ENCODE results near the gene POLDIP3. TPM values are rescaled to one million over a fixed set of nuclear protein-coding genes. Genes with fewer than 3 reads are reported as not detected.

Gene POLDIP3
- total RNA-seq, 1 donor from 2014 or later = 45.9 TPM

DNA sequence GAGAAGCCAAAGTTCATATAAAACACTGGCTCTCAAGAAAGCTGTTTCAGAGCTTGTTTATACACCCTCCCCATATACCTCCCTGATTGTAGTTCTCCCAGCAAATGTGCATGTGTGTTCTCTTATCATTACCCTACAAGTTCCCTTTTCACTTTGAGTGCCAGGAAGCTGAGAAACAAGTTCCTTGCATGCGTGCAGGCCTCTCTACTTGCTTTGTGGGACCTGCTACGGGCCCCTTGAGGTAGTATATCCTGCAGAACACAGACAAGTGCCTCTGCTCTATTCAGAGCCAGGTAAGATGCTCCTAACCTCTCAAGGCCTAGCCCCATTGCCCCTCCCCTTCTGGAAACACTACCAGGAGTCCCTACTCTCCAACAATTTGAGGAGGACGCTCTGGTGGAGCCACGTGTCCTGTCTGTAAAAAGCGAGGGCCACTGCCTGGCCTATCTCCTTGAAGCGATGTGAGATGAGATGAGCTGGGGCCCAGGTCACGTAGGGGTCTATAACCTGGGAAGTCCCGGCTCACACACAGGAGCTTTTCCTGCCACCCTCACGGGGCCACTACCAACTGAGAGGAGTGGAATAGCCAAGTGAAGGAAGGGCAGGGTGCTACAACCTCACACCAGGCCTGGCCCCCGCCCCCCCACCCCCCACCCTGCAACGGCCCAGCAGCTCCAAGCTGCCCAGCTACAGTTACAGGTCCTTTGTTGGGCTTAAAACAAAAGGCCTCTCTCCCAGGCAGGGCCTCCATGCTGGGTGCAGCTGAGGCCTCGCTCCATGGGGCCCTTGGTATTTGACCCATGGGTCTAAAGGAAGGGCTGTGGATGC, 28.3 kb upstream of the POLDIP3 start:
- DNase-seq (ENCODE audit: low read depth) = no peak

- DNase-seq (ENCODE audit: low read depth) = no peak
Measured at GRCh38 chr22:42641801-42642413, 27.2 kb upstream of the POLDIP3 start.

- DNase-seq (ENCODE audit: low read depth) = no peak
Measured at GRCh38 chr22:42639541-42640241, 25.0 kb upstream of the POLDIP3 start.

- DNase-seq (ENCODE audit: low read depth) = no peak
Measured at GRCh38 chr22:42637555-42637954, 22.9 kb upstream of the POLDIP3 start.

DNA sequence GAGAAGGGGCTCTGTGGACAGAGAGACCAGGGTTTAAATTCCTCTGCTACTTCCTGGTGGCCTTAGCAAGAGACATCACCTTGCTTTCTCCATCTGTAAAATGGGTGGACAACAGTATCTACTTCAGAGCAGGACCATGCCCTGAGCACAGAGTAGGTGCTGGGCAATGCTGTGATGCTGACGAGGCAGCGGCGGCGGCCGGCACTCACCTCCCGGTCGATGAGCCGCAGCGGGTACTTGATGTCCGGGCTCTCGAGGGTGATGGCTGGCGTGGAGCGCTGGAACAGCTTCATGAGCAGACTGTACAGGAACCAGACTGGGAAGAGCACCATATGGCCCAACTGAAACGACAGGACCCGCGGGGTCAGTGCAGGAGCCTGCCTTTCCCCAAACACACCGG, 21.8 kb upstream of the POLDIP3 start:
- no peak for DNase-seq (ENCODE audit: low read depth)

DNA sequence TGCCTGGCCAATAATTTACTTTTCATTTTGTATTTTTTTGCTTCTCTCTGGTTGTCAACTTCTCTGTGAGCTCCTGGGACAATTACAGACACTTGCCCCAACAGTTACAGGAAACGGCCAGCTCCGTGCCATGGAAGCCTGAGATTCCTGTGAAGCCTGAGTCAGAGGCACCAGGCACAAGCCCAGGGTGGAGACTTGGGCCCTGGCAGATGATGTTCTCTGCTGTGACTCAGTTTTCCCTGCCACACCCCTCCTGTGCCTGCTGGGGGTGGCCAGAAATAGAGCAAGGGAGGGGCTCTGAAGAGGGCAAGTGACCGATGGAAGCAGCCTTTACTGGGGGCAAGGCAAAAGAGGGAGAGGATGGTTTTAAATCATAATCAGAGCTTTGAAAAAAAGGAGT, 20.8 kb upstream of the POLDIP3 start:
- DNase-seq (ENCODE audit: low read depth) = peak; percentile 95

DNA sequence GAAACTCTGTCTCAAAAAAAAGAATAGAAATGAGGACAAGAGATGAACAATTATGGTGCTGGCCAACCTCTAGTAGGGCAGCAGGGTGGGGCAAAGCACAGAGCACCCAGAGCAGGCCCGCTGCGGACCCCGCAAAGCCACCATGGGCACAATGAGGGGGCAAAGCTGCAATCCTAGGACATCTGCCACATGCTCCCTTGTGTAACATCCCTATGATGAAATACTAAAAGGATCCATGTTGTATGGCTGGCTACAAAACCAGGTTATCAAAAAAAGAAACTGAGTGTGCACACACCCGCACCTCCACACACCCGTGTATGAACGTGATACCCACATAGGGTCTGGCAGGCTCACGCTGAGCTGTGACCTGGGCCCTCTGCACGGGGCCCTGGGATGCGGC, 18.3 kb upstream of the POLDIP3 start:
- DNase-seq (ENCODE audit: low read depth) = no peak

DNA sequence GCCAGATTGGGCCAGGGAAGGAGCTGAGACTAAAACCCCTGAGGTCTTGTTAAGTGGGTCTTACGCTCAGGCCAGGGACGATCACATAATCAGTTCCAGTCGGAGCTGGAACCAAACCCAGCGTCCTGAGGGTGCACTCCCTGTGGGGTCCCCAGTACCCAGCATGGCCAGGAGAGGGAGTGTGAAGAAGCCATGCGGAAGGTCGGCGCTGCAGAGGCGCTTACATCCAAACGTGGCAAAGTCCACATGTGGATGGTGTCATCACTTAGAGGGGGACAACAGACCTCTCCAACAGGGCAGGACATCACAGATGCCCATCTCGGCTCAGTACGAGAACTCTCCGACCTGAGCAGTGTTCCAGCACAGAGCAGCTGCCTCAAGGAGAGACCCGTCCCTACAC, 17.4 kb upstream of the POLDIP3 start:
- DNase-seq (ENCODE audit: low read depth) = no peak

- DNase-seq (ENCODE audit: low read depth) = no peak
Measured at GRCh38 chr22:42630901-42631602, 16.4 kb upstream of the POLDIP3 start.

DNA sequence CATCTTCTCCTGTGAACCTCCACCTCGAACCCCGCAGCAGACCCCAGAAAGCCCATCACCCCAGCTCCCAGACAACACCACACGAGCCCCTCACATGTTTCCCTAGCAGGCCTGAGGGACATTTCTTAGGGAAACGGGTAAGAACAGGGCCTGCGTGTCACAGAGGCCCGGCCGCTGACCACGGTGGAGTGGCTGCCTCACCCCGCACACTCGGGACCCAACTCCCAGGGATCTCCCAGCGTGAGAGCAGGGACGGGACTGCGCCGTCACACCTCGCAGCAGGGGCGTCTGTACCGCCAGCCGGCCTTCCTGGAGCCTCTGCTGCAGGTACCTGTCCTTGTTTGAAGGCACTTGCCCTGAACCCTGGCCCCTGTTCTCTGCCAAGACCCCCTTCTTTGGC, 15.5 kb upstream of the POLDIP3 start:
- DNase-seq (ENCODE audit: low read depth) = no peak

DNA sequence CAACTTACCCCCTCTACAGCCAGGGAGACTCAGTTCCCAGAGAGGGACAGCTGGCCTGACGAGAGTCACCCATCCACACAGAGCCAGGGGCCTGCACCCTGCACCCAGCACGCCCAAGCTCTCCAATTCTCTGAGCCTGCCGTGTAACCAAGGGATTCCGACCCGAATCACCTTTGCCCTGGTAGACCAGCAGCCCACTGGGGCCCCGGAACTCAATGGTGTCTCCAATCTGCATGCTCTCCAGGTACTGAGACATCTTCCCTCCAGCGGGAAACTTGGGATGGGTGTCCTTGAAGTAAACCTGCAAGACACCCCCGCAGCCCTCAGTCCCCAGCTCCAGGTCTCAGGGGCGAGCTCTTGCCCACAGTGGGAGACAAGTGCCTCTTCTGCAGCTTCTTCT, 13.3 kb upstream of the POLDIP3 start:
- DNase-seq (ENCODE audit: low read depth) = no peak

- DNase-seq (ENCODE audit: low read depth) = no peak
Measured at GRCh38 chr22:42626951-42627625, 12.4 kb upstream of the POLDIP3 start.

DNA sequence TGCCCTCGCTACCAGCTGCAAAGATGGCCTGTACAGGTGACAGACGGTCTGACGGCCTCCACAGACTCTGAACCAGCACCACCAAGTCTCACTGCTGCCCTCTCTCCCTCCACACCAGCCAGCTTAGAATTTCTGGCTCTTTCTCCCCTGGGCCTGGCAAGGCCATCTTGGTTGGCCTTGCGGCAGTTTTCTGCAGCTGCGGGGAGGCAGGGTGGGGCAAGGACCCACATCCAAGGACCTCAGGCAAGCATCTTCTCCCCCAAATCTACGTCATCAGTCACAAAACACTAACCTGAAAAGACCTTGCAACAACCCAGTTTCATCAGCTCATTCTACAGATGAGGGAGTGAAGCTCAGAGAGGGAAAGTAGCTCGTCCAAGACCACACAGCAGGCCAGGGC, 11.7 kb upstream of the POLDIP3 start:
- DNase-seq (ENCODE audit: low read depth) = no peak

- DNase-seq (ENCODE audit: low read depth) = no peak
Measured at GRCh38 chr22:42625416-42625815, 10.7 kb upstream of the POLDIP3 start.

- no peak for DNase-seq (ENCODE audit: low read depth)
Measured at GRCh38 chr22:42624551-42625106, 9.9 kb upstream of the POLDIP3 start.

DNA sequence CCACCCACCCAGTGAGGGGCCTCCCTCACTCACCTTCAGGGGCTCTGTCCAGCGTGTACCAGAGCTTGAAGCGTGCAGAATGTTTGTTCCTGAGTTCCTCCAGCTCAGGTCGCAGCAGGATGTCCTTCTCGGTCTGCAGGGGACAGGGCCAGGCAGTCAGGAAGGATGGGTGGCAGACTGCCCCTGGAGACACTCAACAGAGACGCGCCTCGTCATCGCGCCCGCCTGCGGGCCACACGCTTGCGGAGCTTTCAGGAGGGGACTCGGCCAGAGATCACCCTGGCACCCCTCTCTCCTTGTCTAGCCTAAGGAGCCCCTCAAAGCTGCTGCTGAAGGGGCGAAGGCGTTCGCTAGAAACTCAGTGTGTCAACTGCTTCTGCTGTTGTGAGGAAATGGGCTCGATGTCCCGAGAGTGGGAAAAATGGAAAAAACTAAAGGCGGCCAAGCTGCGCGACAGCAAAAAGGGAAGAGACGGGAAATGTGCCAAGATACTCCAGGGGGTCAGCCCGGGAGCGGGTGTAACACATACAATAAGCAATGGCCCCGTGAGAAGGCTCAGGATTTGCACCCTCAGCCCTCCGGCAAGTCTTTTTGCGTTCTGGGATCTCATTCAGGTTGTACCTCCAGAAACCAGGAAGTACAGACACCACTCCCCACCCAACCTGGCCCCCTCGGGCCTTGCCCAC, 9.2 kb upstream of the POLDIP3 start:
- no peak for DNase-seq (ENCODE audit: low read depth)

- no peak for DNase-seq (ENCODE audit: low read depth)
Measured at GRCh38 chr22:42623301-42623751, 8.6 kb upstream of the POLDIP3 start.

DNA sequence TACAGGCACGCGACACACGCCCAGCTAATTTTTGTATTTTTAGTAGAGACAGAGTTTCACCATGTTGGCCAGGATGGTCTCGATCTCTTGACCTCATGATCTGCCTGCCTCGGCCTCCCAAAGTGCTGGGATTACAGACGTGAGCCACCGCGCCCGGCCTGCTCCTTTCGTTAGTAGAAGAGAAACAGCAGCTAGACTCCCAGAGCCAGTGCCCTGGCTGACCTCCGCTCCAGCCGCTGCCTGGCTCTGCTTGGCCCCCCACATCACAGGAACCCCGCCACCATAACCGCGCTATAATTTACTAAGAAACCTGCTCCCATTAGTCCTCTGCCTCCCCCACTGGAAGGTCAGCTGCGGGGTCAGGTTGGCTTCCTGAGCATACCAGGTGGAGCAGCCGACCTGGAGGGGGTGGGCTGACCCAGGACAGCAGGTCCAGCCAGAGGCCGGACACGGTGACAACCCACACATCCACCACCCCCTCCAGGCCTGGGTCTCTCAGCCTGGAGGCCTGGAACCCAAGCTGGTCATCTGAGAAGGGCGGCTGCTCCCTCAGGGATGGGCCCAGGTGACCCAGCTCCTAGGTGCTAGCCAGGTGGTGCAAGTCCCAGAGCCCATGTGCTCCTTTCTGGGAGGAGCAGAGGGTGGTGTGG, 7.5 kb upstream of the POLDIP3 start:
- DNase-seq (ENCODE audit: low read depth) = no peak

DNA sequence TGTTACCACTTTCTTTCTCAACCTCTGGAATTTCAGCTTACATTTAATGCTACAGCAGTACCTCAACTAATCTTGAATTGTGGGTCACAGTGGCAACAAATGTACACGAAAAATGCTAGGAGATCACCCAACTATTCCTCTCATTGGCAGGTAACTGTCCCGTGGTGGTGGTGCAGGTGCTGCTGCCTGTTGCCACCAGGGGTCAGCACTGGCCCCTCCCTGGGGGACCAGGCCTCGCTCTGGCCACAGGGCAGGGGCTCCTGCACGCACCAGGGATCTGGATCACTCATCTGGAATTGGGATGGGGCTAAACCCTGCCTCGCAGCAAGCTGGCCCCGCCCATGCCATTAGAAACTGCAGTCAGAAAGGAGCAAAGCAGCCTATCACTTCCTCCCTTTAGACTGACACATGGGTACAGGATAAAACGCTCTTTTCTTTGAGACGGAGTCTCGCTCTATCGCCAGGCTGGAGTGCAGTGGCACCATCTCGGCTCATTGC, 6.9 kb upstream of the POLDIP3 start:
- peak; percentile 69 for DNase-seq (ENCODE audit: low read depth)

DNA sequence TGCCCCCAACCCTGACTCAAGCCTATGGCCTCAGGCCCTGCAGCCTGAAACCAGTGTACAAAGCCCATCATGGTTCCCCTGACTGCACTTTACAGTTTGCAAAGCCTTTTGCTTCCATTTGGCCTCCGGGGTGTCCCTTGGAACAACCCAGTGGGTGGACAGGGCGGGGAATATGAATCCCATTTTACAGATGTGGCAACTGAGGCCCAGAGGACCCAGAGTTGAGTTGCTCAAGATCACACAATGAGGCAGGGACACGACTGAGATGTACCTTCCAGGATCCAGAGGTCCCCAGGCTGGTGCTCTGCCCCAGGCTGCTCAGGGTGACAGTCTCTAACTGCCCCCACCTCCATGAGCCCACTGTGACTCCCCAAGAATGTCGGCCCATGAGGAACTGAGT, 5.4 kb upstream of the POLDIP3 start:
- DNase-seq (ENCODE audit: low read depth) = no peak

Data from renal cortical epithelial cell (primary cell).